OCI-M2 (cell line): ENCODE measurements around the gene DBF4.
"Not testable (repeated sequence)": the region's sequence is repeated elsewhere in the genome, so short reads cannot be mapped to it uniquely, and the experiment has no call there.

ENCODE experiments used
- DNase-seq: peaks from one replicate; lab custom pipeline; 2025; ENCODE audit not compliant: unreplicated experiment; lab: John Stamatoyannopoulos, UW

DBF4 gene

GRCh38 chr7:87876040-87876868 lies at the start of gene DBF4, which contains the start of gene SLC25A40:
TSS of gene DBF4 (plus strand) at chr7:87876493. CDS start at chr7:87876733, 240 bp downstream.
TSS of gene SLC25A40 (minus strand) at chr7:87876360. CDS start at chr7:87858727, 17,633 bp downstream.
- DNase-seq, result peak; percentile 58

- DNase-seq, result not testable (repeated sequence)
Observed at GRCh38 chr7:87828383-87828782, 47.9 kb upstream of the DBF4 start.

- no peak for DNase-seq
Observed at GRCh38 chr7:87831097-87831496, 45.2 kb upstream of the DBF4 start.

- DNase-seq, result no peak
Observed at GRCh38 chr7:87833130-87833529, 43.2 kb upstream of the DBF4 start.

- no peak for DNase-seq
Observed at GRCh38 chr7:87837597-87837996, 38.7 kb upstream of the DBF4 start.

- no peak for DNase-seq
Observed at GRCh38 chr7:87850836-87851593, 25.3 kb upstream of the DBF4 start.

GRCh38 chr7:87852306-87852705 lies 24.0 kb upstream of the DBF4 start:
- no peak for DNase-seq

GRCh38 chr7:87853237-87853864 lies 22.9 kb upstream of the DBF4 start:
- DNase-seq, result no peak

GRCh38 chr7:87858417-87859100 lies 17.7 kb upstream of the DBF4 start:
- no peak for DNase-seq

- no peak for DNase-seq
Observed at GRCh38 chr7:87866089-87866488, 10.2 kb upstream of the DBF4 start.

- DNase-seq, result not testable (repeated sequence)
Observed at GRCh38 chr7:87866533-87866932, 9.8 kb upstream of the DBF4 start.

GRCh38 chr7:87870471-87870870 lies 5.8 kb upstream of the DBF4 start:
- DNase-seq, result no peak

- DNase-seq, result no peak
Observed at GRCh38 chr7:87872346-87872745, 3.9 kb upstream of the DBF4 start.

- not testable (repeated sequence) for DNase-seq
Observed at GRCh38 chr7:87873328-87873727, 3.0 kb upstream of the DBF4 start.

- DNase-seq, result no peak
Observed at GRCh38 chr7:87874066-87874465, 2.2 kb upstream of the DBF4 start.

GRCh38 chr7:87875151-87876039 lies 898 bp upstream of the DBF4 start:
- no peak for DNase-seq

GRCh38 chr7:87876869-87877234 lies 559 bp downstream of the DBF4 start:
- DNase-seq, result no peak

- DNase-seq, result no peak
Observed at GRCh38 chr7:87877366-87878040, 1.2 kb downstream of the DBF4 start.

- no peak for DNase-seq
Observed at GRCh38 chr7:87878208-87878735, 2.0 kb downstream of the DBF4 start.
